RWPE1 (cell line): ENCODE measurements around the gene DDX47.

ENCODE experiments used
- CTCF ChIA-PET: fragments of 350-600 bp; sonication (Branson Sonifier 250); formaldehyde crosslinking; extraction: SDS; loops from one replicate; lab custom pipeline; 2021; lab: Yijun Ruan, JAX
- POLR2A ChIA-PET: fragments of 400-600 bp; formaldehyde crosslinking; extraction: SDS; loops from one replicate; lab custom pipeline; 2020; ENCODE audit warnings: antibody characterized with exemption; ENCODE audit not compliant: low non-redundant PET; lab: Yijun Ruan, JAX
- DNase-seq: peaks from one replicate; pipeline ENCODE4 v3.0.0; 2012; ENCODE audit warnings: low spot score
- H3K27ac ChIP-seq: fragments of 450-650 bp; 2 replicates; pipeline ENCODE4 v1.5.1; 2017
- TF ChIP-seq, protein P1 (sequence below): fragments of 450-650 bp; conservative IDR thresholded peaks from 2 replicates; pipeline ENCODE4 v1.5.1; 2017; ENCODE audit warnings: low read depth, mild to moderate bottlenecking

Gene DDX47

DNA sequence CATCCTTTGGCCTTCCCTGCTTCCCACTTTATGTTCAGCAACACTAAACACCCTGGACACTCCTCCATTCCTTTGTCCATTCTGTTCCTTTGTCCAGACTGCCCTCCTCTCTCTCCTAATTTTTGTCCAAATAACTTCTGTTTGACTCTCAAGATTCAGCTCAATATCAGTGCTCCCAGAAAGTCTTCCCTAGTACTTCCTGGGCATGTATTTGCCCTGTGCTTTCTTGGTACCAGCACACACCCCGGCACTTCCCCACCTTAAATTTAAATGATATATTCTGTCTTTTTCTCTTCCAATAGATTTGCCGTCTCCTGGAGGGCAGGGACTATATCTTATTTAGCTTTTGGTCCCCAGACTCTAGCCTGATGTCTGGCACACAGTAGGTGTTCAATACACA, 34.1 kb upstream of the DDX47 start:
- H3K27ac ChIP-seq = no peak overlapping the region
- ChIA-PET CTCF (interaction anchor here (1.0 to 1.1 kb wide), 2 partner anchors 35 to 42 kb away, joined by 4 to 5 read pairs; no protein-coding TSS in a partner anchor), POLR2A (interaction anchor here (0.5 kb wide), 1 partner anchor 117 kb away, joined by 5 read pairs; no protein-coding TSS in a partner anchor)
- TF ChIP-seq, protein P1, sequence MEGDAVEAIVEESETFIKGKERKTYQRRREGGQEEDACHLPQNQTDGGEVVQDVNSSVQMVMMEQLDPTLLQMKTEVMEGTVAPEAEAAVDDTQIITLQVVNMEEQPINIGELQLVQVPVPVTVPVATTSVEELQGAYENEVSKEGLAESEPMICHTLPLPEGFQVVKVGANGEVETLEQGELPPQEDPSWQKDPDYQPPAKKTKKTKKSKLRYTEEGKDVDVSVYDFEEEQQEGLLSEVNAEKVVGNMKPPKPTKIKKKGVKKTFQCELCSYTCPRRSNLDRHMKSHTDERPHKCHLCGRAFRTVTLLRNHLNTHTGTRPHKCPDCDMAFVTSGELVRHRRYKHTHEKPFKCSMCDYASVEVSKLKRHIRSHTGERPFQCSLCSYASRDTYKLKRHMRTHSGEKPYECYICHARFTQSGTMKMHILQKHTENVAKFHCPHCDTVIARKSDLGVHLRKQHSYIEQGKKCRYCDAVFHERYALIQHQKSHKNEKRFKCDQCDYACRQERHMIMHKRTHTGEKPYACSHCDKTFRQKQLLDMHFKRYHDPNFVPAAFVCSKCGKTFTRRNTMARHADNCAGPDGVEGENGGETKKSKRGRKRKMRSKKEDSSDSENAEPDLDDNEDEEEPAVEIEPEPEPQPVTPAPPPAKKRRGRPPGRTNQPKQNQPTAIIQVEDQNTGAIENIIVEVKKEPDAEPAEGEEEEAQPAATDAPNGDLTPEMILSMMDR = no peak
- no peak for DNase-seq

DNA sequence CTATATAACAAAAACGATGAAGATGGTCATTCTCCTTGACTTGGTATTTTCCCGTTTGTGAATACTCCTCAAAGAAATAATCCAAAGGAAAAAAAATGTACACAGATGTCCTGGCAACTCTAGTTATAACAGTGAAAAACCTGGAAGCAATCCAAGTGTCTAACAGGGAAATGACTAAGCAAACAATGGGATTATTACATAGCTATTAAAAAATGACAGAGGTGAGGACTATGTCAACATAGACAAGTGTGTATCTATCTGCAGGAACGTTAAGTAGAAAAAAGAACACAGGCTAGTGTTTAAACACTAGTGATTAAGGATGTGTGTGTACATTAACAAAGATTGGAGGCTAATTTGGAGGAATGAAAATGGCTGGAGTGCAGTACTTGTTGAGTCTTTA, 33.6 kb upstream of the DDX47 start:
- POLR2A ChIA-PET = interaction anchor here (0.5 kb wide), 1 partner anchor 117 kb away, joined by 5 read pairs; no protein-coding TSS in a partner anchor
- DNase-seq = peak; percentile 63

DNA sequence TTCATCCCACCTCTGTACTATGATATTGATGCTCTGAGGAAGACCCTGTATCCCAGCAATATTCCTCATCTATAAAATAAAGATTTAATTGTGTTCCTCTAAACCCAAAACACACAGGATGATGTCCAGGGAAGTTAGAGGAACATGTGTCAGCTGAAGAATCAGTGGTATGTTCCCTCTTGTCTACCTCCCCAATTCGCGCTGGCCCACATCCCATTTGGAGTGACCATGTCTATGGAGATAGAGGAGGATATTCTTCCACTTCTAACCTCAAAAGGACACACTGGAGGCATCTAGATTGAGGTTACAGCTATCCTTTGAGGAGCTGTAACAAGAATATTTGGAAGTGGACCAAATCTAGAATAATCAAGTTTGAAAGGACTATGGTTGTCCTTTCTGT, 29.0 kb upstream of the DDX47 start:
- TF ChIP-seq, protein P1 = no peak
- POLR2A ChIA-PET = no interaction called here
- CTCF ChIA-PET = no interaction called here
- H3K27ac ChIP-seq = no peak overlapping the region
- DNase-seq = no peak

More for the DNA sequence above, 33.6 kb upstream of the DDX47 start:
- no peak overlapping the region for H3K27ac ChIP-seq
- CTCF ChIA-PET = interaction anchor here (1.0 to 1.1 kb wide), 2 partner anchors 35 to 42 kb away, joined by 4 to 5 read pairs; no protein-coding TSS in a partner anchor
- TF ChIP-seq, protein P1 = no peak

DNA sequence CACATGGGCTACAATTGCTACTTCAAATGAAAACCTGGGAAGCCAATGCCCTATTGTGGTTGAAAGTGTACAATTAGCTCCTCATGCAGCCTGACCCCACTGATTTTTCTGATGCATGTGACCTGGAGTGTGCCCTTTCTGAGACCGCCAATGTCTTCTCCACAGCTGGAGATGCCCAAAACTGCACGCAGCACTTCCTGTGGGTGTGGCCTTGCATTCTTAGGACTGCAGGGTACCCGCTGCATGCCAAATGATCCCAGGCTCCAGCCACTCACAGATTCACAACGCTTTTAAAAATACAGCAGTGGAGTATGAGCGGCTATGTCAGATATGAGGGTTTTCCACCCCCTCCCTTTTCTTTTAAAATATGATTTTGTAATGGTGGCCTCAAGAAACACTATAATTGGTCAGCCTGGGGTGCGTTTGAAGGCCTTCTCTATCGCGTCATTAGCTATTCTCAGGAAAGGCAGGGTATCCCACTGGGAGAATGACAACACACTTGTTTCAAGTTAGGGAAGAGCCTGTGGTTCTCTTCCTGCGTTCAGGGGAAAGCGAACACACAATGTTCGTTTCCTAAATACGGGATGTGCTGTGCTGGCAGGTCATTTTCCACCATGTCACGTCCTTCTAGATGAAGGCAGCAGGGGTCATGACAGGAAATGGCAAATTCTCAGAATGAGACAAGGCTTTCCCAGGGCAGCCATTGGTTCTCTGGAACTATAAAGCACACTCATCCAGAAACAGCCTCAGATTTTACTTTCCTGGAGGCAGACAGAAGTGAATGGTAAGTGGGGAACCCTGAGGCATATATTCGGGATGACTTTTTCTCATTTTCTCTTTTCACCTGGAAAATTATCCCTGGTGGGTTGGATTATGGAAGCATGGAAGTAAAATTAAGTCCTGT, 28.0 kb upstream of the DDX47 start, which contains the start of gene APOLD1:
TSS of gene APOLD1 (plus strand) at position 749 of the 904 bp plus-strand sequence. CDS start at position 782, 33 bp downstream.
- DNase-seq = no peak

DNA sequence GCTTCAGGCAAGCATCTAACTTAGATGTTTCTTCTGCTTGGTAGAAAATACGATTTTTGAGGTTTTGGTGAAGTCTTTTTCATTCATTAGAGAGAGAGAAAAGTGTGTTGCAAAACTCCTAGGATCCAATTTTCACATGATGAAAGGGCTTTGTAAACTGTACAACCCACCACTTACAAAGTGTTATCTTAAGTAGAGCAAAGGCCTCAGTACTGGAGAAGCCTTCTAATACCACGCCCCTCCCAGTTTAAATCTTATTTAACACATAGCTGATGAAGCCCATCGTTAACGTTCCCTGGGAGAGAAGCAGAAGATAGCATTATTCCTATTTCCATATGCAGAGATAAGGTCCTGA, 26.8 kb upstream of the DDX47 start:
- DNase-seq = no peak
- ChIA-PET POLR2A (no interaction called here), CTCF (interaction anchor here (0.6 to 1.5 kb wide), 2 partner anchors 197 to 222 kb away, joined by 3 to 4 read pairs; no protein-coding TSS in a partner anchor)
- H3K27ac ChIP-seq = peak overlapping the region; percentile 60
- TF ChIP-seq, protein P1 = no peak

More for the DNA sequence above, 28.0 kb upstream of the DDX47 start, which contains the start of gene APOLD1:
- peak within 1 kb of the TSS; percentile 60 for H3K27ac ChIP-seq
- CTCF ChIA-PET = no interaction called here
- POLR2A ChIA-PET = no interaction called here
- TF ChIP-seq, protein P1 = no peak
